Subcutaneous abdominal adipose tissue (tissue), 5 donors: ENCODE results near the gene ATXN1L.
"Not testable (repeated sequence)": the region's sequence is repeated elsewhere in the genome, so short reads cannot be mapped to it uniquely, and the experiment has no call there.

Source experiments
- H3K27ac ChIP-seq: one replicate; pipeline ENCODE4 v1.7.0; 2013; ENCODE audit warnings: low read depth, mild to moderate bottlenecking, inconsistent platforms, low read length, moderate library complexity
- H3K27me3 ChIP-seq, 5 donors: one replicate each; pipeline ENCODE4 v1.7.0; 2013; ENCODE audit warnings: low read length in 5 of 5, inconsistent platforms in 1 of 5; ENCODE audit not compliant: control insufficient read depth in 5 of 5, insufficient read depth in 4 of 5
- H3K36me3 ChIP-seq, 5 donors: one replicate each; pipeline ENCODE4 v1.7.0; 2013; ENCODE audit warnings: low read length in 5 of 5; ENCODE audit not compliant: control insufficient read depth in 5 of 5, insufficient read depth in 5 of 5
- H3K4me1 ChIP-seq, 5 donors: one replicate each; pipeline ENCODE4 v1.7.0; 2013; ENCODE audit warnings: low read length in 5 of 5, mild to moderate bottlenecking in 3 of 5, moderate library complexity in 1 of 5; ENCODE audit not compliant: control insufficient read depth in 5 of 5, insufficient read depth in 5 of 5
- H3K4me3 ChIP-seq, 5 donors: one replicate each; pipeline ENCODE4 v1.7.0; 2013; ENCODE audit warnings: low read length in 5 of 5, low read depth in 1 of 5
- H3K9ac ChIP-seq, 5 donors: one replicate each; pipeline ENCODE4 v1.7.0; 2013; ENCODE audit warnings: low read length in 5 of 5, mild to moderate bottlenecking in 4 of 5, moderate library complexity in 3 of 5
- H3K9me3 ChIP-seq, 5 donors: one replicate each; pipeline ENCODE4 v1.7.0; 2013; ENCODE audit warnings: low read length in 5 of 5; ENCODE audit not compliant: control insufficient read depth in 5 of 5
- donor health status: healthy.
- donor health status: healthy.
- donor health status: healthy.
- donor health status: healthy.
- donor health status: healthy.

The ATXN1L gene

GRCh38 chr16:71865173-71865863 is 19.5 kb downstream of the ATXN1L start:
- H3K36me3 ChIP-seq: peaks cover 9 to 63% (median 45%) of the 10 kb centered on the region in 5 donors
- H3K9ac ChIP-seq: no peak overlapping the region
- H3K9me3 ChIP-seq: no peaks in the 10 kb centered on the region
- H3K27me3 ChIP-seq: no peaks in the 10 kb centered on the region
- no peak overlapping the region for H3K4me3 ChIP-seq
- H3K4me1 ChIP-seq: no peaks in the 10 kb centered on the region
- no peak overlapping the region for H3K27ac ChIP-seq

GRCh38 chr16:71867175-71867574 is 21.4 kb downstream of the ATXN1L start:
- H3K9me3 ChIP-seq, H3K4me3 ChIP-seq, H3K9ac ChIP-seq, H3K27ac ChIP-seq, H3K27me3 ChIP-seq, H3K4me1 ChIP-seq: not testable (repeated sequence)
- H3K36me3 ChIP-seq: peaks cover 9 to 47% (median 32%) of the 10 kb centered on the region in 5 donors

GRCh38 chr16:71867939-71868338 is 22.2 kb downstream of the ATXN1L start:
- H3K4me3 ChIP-seq: no peak overlapping the region
- H3K27ac ChIP-seq: no peak overlapping the region
- H3K9ac ChIP-seq: no peak overlapping the region
- no peaks in the 10 kb centered on the region for H3K4me1 ChIP-seq
- peaks cover 9 to 42% (median 29%) of the 10 kb centered on the region in 5 donors for H3K36me3 ChIP-seq
- H3K27me3 ChIP-seq: no peaks in the 10 kb centered on the region
- H3K9me3 ChIP-seq: no peaks in the 10 kb centered on the region

GRCh38 chr16:71869089-71869488 is 23.3 kb downstream of the ATXN1L start:
- Histone ChIP-seq H3K4me1 (no peaks in the 10 kb centered on the region), H3K27ac (no peak overlapping the region)

GRCh38 chr16:71870818-71871217 is 25.0 kb downstream of the ATXN1L start:
- Histone ChIP-seq H3K4me3 (no peak overlapping the region), H3K9me3 (no peaks in the 10 kb centered on the region), H3K27me3 (no peaks in the 10 kb centered on the region), H3K27ac (no peak overlapping the region), H3K36me3 (peaks cover 9 to 31% (median 16%) of the 10 kb centered on the region in 5 donors), H3K4me1 (no peaks in the 10 kb centered on the region), H3K9ac (no peak overlapping the region)

More at GRCh38 chr16:71869089-71869488, 23.3 kb downstream of the ATXN1L start:
- H3K9me3 ChIP-seq: no peaks in the 10 kb centered on the region
- no peak overlapping the region for H3K9ac ChIP-seq
- no peak overlapping the region for H3K4me3 ChIP-seq
- H3K27me3 ChIP-seq: no peaks in the 10 kb centered on the region
- peaks cover 9 to 33% (median 26%) of the 10 kb centered on the region in 5 donors for H3K36me3 ChIP-seq

GRCh38 chr16:71873199-71873598 is 27.4 kb downstream of the ATXN1L start:
- Histone ChIP-seq H3K9ac (no peak overlapping the region), H3K36me3 (peaks cover 7 to 36% (median 12%) of the 10 kb centered on the region in 5 donors), H3K4me1 (no peaks in the 10 kb centered on the region), H3K27me3 (no peaks in the 10 kb centered on the region), H3K27ac (no peak overlapping the region), H3K4me3 (no peak overlapping the region), H3K9me3 (no peaks in the 10 kb centered on the region)

- Histone ChIP-seq H3K4me1 (peaks cover 3 to 16% (median 14%) of the 10 kb centered on the region in 5 donors), H3K9ac (no peak overlapping the region), H3K27ac (no peak overlapping the region), H3K36me3 (peaks cover 12 to 47% (median 17%) of the 10 kb centered on the region in 5 donors), H3K27me3 (no peaks in the 10 kb centered on the region), H3K4me3 (no peak overlapping the region), H3K9me3 (no peaks in the 10 kb centered on the region)
These were observed 33.1 kb downstream of the ATXN1L start for GRCh38 chr16:71878911-71879310.

GRCh38 chr16:71880176-71880575 is 34.4 kb downstream of the ATXN1L start:
- no peak overlapping the region for H3K4me3 ChIP-seq
- peaks cover 12 to 40% (median 17%) of the 10 kb centered on the region in 5 donors for H3K36me3 ChIP-seq
- H3K9me3 ChIP-seq: no peaks in the 10 kb centered on the region
- no peak overlapping the region for H3K27ac ChIP-seq
- H3K4me1 ChIP-seq: peaks cover 3 to 26% (median 21%) of the 10 kb centered on the region in 5 donors
- no peaks in the 10 kb centered on the region for H3K27me3 ChIP-seq
- H3K9ac ChIP-seq: peak overlapping the region in 1 of 5 donors; percentile 2

- no peaks in the 10 kb centered on the region for H3K27me3 ChIP-seq
- H3K27ac ChIP-seq: peak overlapping the region; percentile 89
- no peaks in the 10 kb centered on the region for H3K9me3 ChIP-seq
- peaks cover 9 to 25% (median 14%) of the 10 kb centered on the region in 5 donors for H3K36me3 ChIP-seq
- H3K4me3 ChIP-seq: peak overlapping the region in 4 of 5 donors; percentile 60 to 88 (median 82)
- H3K9ac ChIP-seq: peak overlapping the region in 3 of 5 donors; percentile 47 to 66 (median 61)
- H3K4me1 ChIP-seq: peaks cover 3 to 28% (median 24%) of the 10 kb centered on the region in 5 donors
These were observed 36.9 kb downstream of the ATXN1L start for GRCh38 chr16:71882505-71883167.

GRCh38 chr16:71883168-71883848 is 37.5 kb downstream of the ATXN1L start:
- no peaks in the 10 kb centered on the region for H3K9me3 ChIP-seq

More at GRCh38 chr16:71883168-71883848, 37.5 kb downstream of the ATXN1L start:
- peak overlapping the region; percentile 89 for H3K27ac ChIP-seq
- H3K36me3 ChIP-seq: peaks cover 9 to 25% (median 14%) of the 10 kb centered on the region in 5 donors
- H3K4me3 ChIP-seq: peak overlapping the region; percentile 60 to 88 (median 81)
- peak overlapping the region in 4 of 5 donors; percentile 61 to 96 (median 80) for H3K9ac ChIP-seq
- peaks cover 3 to 28% (median 24%) of the 10 kb centered on the region in 5 donors for H3K4me1 ChIP-seq
- no peaks in the 10 kb centered on the region for H3K27me3 ChIP-seq
